GM23248 (cell line): ENCODE results near the gene SLC16A2. TPM values are rescaled to one million over a fixed set of nuclear protein-coding genes. Genes with fewer than 3 reads are reported as not detected.

ENCODE experiments used
- DNase-seq: peaks from one replicate; pipeline ENCODE4 v3.0.0-alpha.2; 2015
- H2AFZ ChIP-seq: fragments of 200-600 bp; sonication (generic); 2 replicates; pipeline ENCODE4 v1.6.1; 2016; ENCODE audit warnings: antibody characterized with exemption
- H3F3A ChIP-seq: fragments of 200-600 bp; sonication (generic); 2 replicates; pipeline ENCODE4 v1.6.1; 2016; ENCODE audit warnings: mild to moderate bottlenecking, antibody characterized with exemption, mixed run types; ENCODE audit not compliant: insufficient read depth
- H3K27ac ChIP-seq: fragments of 200-600 bp; sonication (generic); 2 replicates; pipeline ENCODE4 v1.5.1; 2016; ENCODE audit warnings: mild to moderate bottlenecking
- H3K27me3 ChIP-seq: fragments of 200-600 bp; sonication (generic); replicated peaks from 2 replicates; pipeline ENCODE4 v1.6.1; 2016; ENCODE audit warnings: mild to moderate bottlenecking; ENCODE audit not compliant: insufficient read depth
- H3K36me3 ChIP-seq: fragments of 200-600 bp; sonication (generic); 2 replicates; pipeline ENCODE4 v1.6.1; 2016; ENCODE audit warnings: low read depth, mild to moderate bottlenecking
- H3K4me1 ChIP-seq: fragments of 200-600 bp; sonication (generic); 2 replicates; pipeline ENCODE4 v1.6.1; 2016; ENCODE audit warnings: mild to moderate bottlenecking; ENCODE audit not compliant: insufficient read depth
- H3K4me2 ChIP-seq: fragments of 200-600 bp; sonication (generic); one replicate; pipeline ENCODE4 v1.6.1; 2016; ENCODE audit warnings: mild to moderate bottlenecking; ENCODE audit not compliant: unreplicated experiment
- H3K4me3 ChIP-seq: fragments of 200-600 bp; sonication (generic); 2 replicates; pipeline ENCODE4 v1.5.1; 2016; ENCODE audit warnings: mild to moderate bottlenecking
- H3K79me2 ChIP-seq: fragments of 200-600 bp; sonication (generic); 2 replicates; pipeline ENCODE4 v1.6.1; 2016; ENCODE audit warnings: mild to moderate bottlenecking; ENCODE audit not compliant: insufficient read depth
- H3K9ac ChIP-seq: fragments of 200-600 bp; sonication (generic); 2 replicates; pipeline ENCODE4 v1.6.1; 2016; ENCODE audit warnings: mild to moderate bottlenecking
- H3K9me2 ChIP-seq: fragments of 200-600 bp; sonication (generic); 2 replicates; pipeline ENCODE4 v1.6.1; 2016; ENCODE audit warnings: mixed run types, mild to moderate bottlenecking, moderate library complexity; ENCODE audit not compliant: insufficient read depth
- H3K9me3 ChIP-seq: fragments of 200-600 bp; sonication (generic); one replicate; pipeline ENCODE4 v1.6.1; 2017; ENCODE audit warnings: low read depth
- H4K20me1 ChIP-seq: fragments of 200-600 bp; sonication (generic); 2 replicates; pipeline ENCODE4 v1.6.0; 2016; ENCODE audit not compliant: insufficient read depth
- EZH2 ChIP-seq: fragments of 200-600 bp; sonication (generic); IDR thresholded peaks from 2 replicates; pipeline ENCODE4 v1.6.1; 2018; ENCODE audit warnings: antibody characterized with exemption, mild to moderate bottlenecking; ENCODE audit not compliant: insufficient read depth, poor library complexity, severe bottlenecking
- EZH2phosphoT487 ChIP-seq: fragments of 200-600 bp; sonication (generic); IDR thresholded peaks from 2 replicates; pipeline ENCODE4 v1.6.1; 2018; ENCODE audit warnings: antibody characterized with exemption, moderate library complexity, mild to moderate bottlenecking, low read depth; ENCODE audit not compliant: insufficient read depth
- WGBS, 2 experiments: methylation state at CpG; one replicate each; pipeline ENCODE4 v1.1.6; 2015 to 2017; ENCODE audit warnings: low lambda C conversion rate in 2 of 2, low coverage in 1 of 2; ENCODE audit errors: missing lambda C conversion rate in 2 of 2; 5-methylcytosine and 5-hydroxymethylcytosine counted together
- in situ Hi-C: fragments of 300-500 bp; cut with MboI; formaldehyde crosslinking; loops from 2 replicates; pipeline ENCODE4 v1.15.0; 2020
- polyA plus RNA-seq: library from polyadenylated mRNA; unstranded; fragments of >200 nt; fragmentation: Nextera tagmentation; extraction: Ambion mirVana; gene quantifications from 2 replicates; pipeline ENCODE4 v1.2.1, GENCODE V29; 2016
- total RNA-seq: library from RNA; depleted of rRNA; stranded (reverse); fragments of >200 nt; shearing (Covaris generic); gene quantifications from 2 replicates; pipeline ENCODE4 v1.2.3, GENCODE V29; 2014

Gene SLC16A2
- total and polyA plus RNA-seq, 2 experiments from 2014 or later = 53.0 to 55.6 TPM

- in situ Hi-C loops = no loop called here
- no peaks in the 10 kb centered on the region for H3K9me2 ChIP-seq
- TF ChIP-seq EZH2 (no peak), EZH2phosphoT487 (no peak)
These were observed 108.0 kb downstream of the SLC16A2 start for GRCh38 chrX:74529311-74529710.

GRCh38 chrX:74531081-74531480, 109.8 kb downstream of the SLC16A2 start:
- Histone ChIP-seq H3K27ac (no peak overlapping the region), H2AFZ (no peak overlapping the region), H3K4me2 (no peak overlapping the region), H3K9me2 (no peaks in the 10 kb centered on the region), H4K20me1 (no peaks in the 10 kb centered on the region), H3F3A (peaks cover 25% of the 10 kb centered on the region; the same call in 1 of the 2 replicates), H3K79me2 (no peaks in the 10 kb centered on the region), H3K9me3 (no peaks in the 10 kb centered on the region), H3K9ac (no peak overlapping the region), H3K4me3 (no peak overlapping the region), H3K4me1 (peaks cover 18% of the 10 kb centered on the region), H3K36me3 (no peaks in the 10 kb centered on the region), H3K27me3 (no peaks in the 10 kb centered on the region)
- WGBS, 2 experiments = 93 to 97% methylated on average over 6 to 7 of the region's 7 CpGs
- DNase-seq = no peak
- TF ChIP-seq EZH2phosphoT487 (no peak), EZH2 (no peak)
- in situ Hi-C loops = no loop called here

More at GRCh38 chrX:74529311-74529710, 108.0 kb downstream of the SLC16A2 start:
- Histone ChIP-seq H3F3A (peaks cover 12% of the 10 kb centered on the region; the same call in 1 of the 2 replicates), H3K4me2 (no peak overlapping the region), H3K36me3 (no peaks in the 10 kb centered on the region), H3K27me3 (no peaks in the 10 kb centered on the region), H3K79me2 (no peaks in the 10 kb centered on the region), H3K4me3 (no peak overlapping the region), H3K4me1 (peaks cover 10% of the 10 kb centered on the region), H3K27ac (no peak overlapping the region), H4K20me1 (no peaks in the 10 kb centered on the region), H3K9me3 (no peaks in the 10 kb centered on the region), H3K9ac (no peak overlapping the region), H2AFZ (no peak overlapping the region)
- 97 to 99% methylated on average over 6 of the region's 6 CpGs for whole genome bisulfite sequencing, 2 experiments
- DNase-seq = no peak

GRCh38 chrX:74534569-74535038, 113.3 kb downstream of the SLC16A2 start:
- peak; percentile 72 for DNase-seq
- peaks cover 21% of the 10 kb centered on the region for H3K4me1 ChIP-seq
- H3K79me2 ChIP-seq = no peaks in the 10 kb centered on the region
- no peaks in the 10 kb centered on the region for H3K36me3 ChIP-seq
- WGBS, 2 experiments = 4 to 13% methylated on average over 2 of the region's 2 CpGs
- H3K4me2 ChIP-seq = peak overlapping the region; percentile 77
- peaks cover 25% of the 10 kb centered on the region; the same call in 1 of the 2 replicates for H3F3A ChIP-seq
- no peak overlapping the region for H2AFZ ChIP-seq
- H3K9me3 ChIP-seq = no peaks in the 10 kb centered on the region
- H3K27me3 ChIP-seq = no peaks in the 10 kb centered on the region
- no peaks in the 10 kb centered on the region for H3K9me2 ChIP-seq
- H3K4me3 ChIP-seq = 0 out of 2 replicates have a peak overlapping the region, but pooled peaks have one; percentile 68
- H3K27ac ChIP-seq = peak overlapping the region; percentile 80
- H3K9ac ChIP-seq = peak overlapping the region; percentile 81
- no peaks in the 10 kb centered on the region for H4K20me1 ChIP-seq
- in situ Hi-C loops = no loop called here
- no peak for TF ChIP-seq EZH2phosphoT487

GRCh38 chrX:74535086-74535407, 113.8 kb downstream of the SLC16A2 start:
- Histone ChIP-seq H3K4me1 (peaks cover 21% of the 10 kb centered on the region), H3F3A (peaks cover 25% of the 10 kb centered on the region; the same call in 1 of the 2 replicates), H3K27me3 (no peaks in the 10 kb centered on the region), H3K36me3 (no peaks in the 10 kb centered on the region), H3K9me3 (no peaks in the 10 kb centered on the region), H3K27ac (peak overlapping the region; percentile 80), H3K9ac (peak overlapping the region; percentile 81), H2AFZ (peak overlapping the region; percentile 52; the same call in 1 of the 2 replicates), H3K9me2 (no peaks in the 10 kb centered on the region), H3K4me2 (peak overlapping the region; percentile 77), H3K4me3 (peak overlapping the region; percentile 68; the same call in 1 of the 2 replicates), H3K79me2 (no peaks in the 10 kb centered on the region), H4K20me1 (no peaks in the 10 kb centered on the region)
- TF ChIP-seq EZH2phosphoT487 (no peak), EZH2 (no peak)
- 0 to 5% methylated on average over 5 of the region's 5 CpGs for WGBS, 2 experiments
- in situ Hi-C loops = no loop called here
- no peak for DNase-seq
